Measurements from ENCODE around the gene SPOCD1. TPM values are rescaled to one million over a fixed set of nuclear protein-coding genes. Genes with fewer than 3 reads are reported as not detected.

Gene SPOCD1
- 0.21 TPM for total RNA-seq

DNA sequence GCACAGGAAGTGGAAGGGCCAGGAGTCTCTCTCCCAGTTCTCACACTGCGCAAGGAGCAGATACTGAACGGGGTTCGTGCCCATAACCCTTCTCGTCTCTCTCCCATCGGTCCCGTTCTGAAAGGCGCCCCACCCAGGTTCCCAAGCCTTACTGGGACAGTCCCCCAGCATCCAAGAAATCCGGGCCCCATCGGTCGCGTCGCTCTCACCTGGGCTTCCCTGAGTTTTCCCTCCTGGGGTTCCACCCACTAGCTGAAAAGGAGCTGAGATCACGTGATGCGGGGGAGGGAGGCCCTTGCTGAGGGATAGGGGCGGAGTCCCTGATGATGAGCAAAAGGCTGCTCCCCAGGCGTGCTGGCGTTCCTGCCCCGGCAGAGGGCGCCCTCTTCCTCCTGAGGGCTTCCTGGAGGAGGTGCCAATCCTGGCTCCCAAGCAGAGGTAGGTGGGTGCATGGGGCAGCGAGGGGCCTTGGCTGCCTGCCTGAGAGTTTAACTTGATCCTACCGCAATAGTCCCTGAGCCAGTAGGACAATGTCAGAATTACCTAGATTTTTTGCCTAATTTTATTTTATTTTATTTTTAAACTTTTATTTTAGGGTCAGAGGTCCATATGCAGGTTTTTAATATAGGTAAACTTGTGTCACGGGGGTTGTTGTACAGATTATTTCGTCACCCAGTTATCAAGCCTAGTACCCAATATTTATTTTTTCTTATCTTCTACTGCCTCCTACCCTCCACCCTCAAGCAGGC lies at the start of gene SPOCD1:
Gene SPOCD1, minus strand, starts transcription at position 271 of the 749 bp plus-strand sequence. CDS start 689 bp downstream, outside the sequence.
- peak; percentile 56 for DNase-seq

DNA sequence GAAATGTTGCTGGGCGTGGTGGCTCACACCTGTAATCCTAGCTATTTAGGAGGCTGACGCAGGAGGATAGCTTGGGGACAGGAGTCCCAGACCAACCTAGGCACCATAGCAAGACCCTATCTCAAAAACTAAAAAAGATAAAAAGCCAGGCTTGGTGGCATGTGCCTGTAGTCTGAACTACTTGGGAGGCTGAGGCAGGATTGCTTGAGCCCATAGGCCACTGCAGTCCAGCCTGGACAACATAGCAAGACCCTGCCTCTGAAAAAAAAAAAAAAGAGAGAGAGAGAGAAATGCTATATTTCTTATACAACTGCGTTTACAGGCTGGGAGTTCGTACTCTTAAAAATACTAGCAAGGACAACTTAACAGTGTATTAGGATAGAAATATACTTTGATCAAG lies 46.2 kb upstream of the SPOCD1 start:
- no peak for DNase-seq

DNA sequence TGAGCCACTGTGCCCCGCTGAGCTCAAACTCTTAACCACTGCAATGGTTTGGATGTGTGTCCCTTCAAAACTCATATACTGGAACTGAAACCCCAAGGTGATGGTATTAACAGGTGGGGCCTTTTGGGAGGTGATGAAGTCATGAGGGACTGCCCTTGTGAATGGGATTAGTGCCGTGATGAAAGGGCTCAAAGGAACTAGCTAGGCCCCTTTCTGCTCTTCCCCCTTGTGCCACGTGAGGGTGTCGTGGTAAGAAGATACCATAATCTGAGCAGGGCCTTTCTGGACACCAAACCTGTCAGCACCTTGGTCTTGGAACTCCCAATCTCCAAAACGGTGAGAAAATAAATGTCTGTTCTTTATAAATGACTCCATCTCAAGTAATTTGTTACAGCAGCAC lies 45.5 kb upstream of the SPOCD1 start:
- no peak for DNase-seq

DNA sequence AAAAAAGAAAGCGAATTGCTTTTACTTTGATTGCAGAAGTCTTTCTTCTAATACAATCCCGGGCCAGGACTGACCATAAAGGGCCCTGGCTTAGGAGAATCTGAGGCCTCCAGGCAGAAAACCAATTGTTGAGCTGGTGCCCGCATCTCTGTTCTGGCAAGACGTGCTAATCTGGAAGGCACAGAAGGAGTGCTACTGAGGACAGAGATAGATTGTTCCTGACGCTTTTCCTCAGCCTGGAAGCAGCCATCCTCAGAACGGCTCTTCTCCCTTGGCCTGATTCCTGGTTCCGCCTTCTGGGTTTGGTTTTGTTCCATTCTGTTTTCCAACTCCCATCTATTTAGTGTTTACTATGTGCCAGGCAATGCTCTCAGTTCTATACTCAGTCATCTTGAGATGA lies 44.8 kb upstream of the SPOCD1 start:
- no peak for DNase-seq

DNA sequence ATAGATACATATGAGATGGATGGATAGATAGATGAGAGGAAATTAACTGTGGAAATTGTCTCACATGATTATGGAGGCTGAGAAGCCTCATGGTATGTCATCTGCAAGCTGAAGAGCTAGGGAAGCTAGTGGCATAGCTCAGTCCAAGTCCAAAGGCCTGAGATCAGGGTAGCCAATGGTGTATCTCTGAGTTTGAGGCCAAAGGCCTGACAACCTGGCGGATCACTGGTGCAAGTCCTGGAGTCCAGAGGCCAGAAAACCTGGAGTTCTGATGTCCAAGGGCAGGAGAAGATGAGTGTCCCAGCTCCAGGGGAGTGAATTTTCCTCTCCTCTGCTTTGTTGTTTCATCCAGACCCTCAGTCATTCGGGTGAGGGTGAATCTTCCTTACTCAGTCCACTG lies 43.9 kb upstream of the SPOCD1 start:
- DNase-seq, result no peak

DNA sequence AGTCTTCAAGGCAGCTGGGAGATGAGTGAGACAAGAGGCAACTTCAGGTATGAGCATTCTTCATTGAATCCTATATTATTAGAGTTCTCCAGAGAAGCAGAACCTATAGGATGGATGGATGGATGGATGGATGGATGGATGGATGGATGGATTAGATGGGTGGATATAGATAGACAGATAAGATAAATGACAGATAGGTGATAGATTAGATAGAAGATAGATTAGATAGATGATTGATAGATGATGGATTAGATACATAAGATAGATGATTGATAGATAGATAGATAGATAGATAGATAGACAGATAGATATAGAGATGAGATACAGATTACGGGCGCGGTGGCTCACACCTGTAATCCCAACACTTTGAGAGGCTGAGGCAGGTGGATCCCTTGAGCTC lies 43.2 kb upstream of the SPOCD1 start:
- DNase-seq, result no peak

DNA sequence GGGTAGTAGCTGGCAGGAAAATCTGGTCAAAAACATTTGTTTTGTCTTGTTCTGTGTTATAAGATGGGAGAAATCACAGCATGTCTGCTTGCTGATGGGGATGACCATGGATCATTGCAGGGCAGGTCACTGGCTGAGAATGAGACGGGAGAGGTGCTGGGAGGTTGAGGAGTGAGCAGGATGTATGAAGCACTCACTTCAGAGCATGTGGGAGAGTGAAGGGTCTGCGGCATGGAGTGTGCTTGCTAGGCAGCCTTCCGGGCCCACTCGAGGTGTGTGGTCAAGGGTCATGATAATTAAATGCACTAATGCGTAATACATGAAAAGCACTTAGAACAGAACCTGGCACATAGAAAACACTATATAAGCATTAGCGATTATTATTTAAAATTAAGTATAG lies 42.0 kb upstream of the SPOCD1 start:
- DNase-seq, result no peak

DNA sequence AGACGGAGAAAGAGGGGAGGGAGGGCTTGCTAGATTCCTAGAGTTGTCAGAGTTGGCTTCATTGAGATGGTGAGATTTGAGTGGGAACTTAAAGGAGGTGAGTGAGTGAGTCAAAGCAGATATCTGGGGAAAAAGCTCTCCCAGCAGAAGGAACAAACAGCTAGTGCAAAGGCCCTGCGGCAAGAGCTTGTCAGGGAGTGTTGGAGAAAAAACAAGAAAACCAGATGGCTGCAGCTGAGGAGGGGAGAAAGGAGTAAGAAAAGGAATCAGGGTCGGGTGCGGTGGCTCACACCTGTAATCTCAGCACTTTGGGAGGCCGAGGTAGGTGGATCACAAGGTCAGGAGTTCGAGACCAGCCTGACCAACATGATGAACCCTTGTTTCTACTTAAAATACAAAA lies 40.3 kb upstream of the SPOCD1 start:
- DNase-seq, result no peak

DNA sequence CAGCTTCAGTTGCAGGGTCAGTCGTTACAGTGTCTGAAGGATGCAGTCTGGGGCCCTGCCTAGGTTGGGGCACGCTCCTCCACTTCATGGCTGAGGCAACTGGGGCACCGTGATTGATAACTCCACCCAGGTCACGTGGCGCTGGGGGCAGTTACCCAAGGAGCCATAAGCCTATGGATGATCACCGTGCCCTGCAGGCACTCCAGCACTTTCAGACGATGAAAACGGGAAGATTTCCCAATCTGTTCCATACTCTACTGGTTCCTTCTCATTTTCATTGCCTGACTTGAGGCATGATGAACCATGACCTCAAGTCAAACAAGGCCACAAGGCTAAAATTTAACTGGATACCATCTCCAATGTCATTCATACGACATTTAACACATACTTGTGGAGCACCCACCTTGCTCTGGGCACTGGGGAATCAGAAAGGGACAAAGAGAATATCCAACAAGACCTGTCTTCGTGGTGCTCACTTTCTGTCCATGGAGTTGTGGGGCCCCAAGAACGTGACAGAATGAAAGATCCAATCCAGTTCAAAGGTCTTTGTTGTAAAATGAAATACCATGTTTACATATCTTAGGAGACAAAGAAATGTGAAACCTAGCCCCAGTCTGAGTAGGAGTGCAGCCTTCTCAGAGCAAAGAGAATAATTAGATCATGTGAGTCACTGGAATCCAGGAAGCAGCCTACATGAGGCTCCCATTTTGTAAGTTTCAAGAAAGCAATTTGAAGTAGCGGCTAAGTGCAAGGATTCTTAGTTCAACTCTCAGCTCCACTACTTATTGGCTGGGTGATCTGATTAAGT lies 39.4 kb upstream of the SPOCD1 start:
- no peak for DNase-seq

DNA sequence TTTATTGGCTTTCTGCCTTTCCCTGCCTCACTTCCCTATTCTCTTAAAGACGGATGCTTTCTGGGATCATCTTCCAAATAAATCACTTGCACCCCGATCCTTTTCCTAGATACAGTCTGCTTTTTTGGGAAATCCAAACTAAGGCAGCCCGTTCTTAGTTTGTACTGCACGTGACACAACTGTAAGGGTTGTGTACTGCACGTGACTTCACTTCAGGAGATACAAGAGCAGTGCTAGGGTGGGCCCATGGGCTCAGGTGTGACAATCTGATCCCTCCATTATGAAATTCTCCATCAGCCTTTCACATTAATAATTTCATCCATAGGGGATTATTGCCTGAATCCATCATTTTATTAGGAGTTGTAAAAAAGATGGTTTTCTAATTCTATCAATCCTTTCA lies 33.8 kb upstream of the SPOCD1 start:
- no peak for DNase-seq

DNA sequence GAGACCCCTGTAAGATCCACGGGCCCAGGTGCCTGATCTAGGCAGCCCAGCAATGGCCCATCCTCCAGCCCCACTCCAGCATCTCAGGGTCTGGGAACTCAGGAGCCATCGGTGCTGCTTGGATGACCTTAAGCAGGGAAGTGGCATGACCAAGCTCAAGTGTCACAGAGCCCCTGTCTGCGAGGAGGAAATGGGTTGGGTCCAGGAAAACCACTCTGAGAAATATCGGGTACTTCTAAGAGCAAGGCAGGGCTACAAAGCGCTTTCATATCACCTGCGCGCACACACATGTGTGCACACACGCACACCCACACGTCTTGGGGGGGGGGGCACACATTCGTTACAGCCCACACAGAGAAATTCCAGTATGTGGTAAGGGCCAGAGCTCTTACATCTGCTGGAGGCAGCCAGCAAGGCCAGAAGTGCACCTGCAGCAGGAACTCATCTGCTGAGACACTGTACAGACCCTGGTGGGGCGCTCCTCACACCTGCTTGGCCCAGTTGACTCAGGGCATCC lies 32.6 kb upstream of the SPOCD1 start:
- no peak for DNase-seq

DNA sequence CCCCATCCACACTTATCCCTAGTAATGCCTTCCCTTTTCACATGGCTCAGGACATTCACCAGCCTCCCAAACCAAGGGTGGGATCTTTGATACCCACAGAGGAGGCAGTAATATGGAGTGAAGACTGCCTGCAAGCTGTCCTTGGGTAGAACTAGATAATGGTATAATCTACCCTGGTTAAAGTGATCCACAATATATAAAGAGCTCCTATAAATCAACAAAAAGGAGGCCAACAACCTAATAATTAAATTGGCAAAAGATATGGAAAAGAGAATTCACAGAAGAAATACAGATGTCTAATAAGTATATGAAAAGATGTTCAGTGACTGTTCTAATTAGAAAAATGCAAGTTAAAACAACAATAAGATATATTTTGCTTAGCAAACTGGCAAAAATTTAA lies 30.7 kb upstream of the SPOCD1 start:
- DNase-seq, result no peak

DNA sequence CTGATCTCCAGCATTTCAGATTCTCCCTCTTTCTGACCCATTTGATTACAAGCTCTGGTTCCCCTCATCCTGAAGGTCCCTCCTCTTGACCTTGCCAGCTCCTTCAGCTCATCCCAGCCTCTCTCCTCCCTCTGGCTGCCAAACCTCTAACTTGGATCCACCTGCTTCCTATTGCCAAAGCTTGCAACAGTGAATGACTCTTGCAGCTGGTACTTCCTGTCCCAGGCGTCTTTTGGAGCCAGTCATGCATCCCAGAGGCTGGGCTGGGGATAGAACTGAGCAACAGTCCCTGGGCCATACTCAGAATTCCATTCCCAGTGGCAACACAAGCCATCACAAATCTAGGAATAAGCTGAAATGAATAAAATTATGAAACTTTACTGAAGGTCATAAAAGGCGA lies 27.7 kb upstream of the SPOCD1 start:
- DNase-seq, result peak; percentile 32

DNA sequence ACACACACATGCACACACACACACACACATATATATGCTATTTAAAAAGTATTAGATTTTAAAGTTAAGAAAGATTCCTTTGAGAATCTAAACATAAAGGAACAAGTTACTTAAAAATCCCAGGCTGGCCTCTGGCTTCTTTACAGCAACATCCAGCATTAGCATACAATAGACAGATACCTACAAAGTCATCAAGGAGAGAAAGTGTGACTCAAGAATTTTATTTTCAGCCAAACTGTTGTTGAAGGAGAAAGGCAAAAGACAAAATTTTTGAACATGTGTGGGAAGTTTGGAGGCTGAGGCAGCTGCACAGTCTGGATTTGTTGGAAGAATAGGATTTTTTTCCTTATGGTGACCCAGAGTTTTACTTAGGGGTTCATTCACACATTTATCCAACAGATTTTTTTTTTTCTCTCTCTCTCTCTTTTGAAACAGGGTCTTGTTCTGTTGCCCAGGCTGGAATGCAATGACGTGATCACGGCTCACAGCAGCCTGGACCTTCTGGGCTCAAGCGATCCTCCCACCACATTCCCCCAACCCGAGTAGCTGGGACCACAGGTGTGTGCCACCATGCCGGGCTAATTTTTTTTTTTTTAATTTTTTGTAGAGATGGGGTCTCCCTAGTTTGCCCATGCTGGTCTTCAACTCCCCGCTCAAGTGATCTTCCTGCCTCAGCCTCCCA lies 24.0 kb upstream of the SPOCD1 start:
- no peak for DNase-seq

DNA sequence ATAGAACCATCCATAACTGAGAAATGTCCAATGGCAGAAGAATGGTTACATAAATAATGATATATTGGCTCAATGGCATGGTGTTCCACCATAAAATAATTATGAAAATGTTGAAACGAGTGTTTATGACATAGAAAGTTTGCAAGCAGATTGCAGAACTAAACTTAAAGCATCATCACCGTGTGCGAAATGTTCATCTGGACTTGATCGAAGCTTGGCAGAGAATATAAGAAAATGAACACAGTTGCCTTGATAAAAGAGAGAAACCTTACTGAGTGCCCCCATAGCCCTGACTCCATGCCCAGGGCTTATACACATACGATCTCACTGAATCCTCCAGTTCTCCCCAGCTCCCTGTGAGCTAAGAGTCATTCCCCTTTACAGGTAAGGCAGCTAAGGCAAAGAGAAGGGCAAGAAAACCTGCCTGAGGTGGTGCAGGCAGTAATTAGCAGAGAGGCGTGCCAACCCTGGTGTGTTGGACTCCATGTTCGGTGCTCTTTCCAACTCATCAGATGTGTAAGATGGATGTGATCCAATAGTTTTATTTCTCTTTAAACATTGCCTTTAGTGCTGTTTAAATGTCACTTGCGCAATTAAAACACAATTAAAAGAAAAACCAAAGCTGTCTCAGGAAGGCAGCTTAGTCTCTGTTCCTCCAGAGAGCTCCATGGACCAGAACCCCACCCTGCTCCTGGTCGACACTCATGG lies 21.8 kb upstream of the SPOCD1 start:
- DNase-seq, result no peak

DNA sequence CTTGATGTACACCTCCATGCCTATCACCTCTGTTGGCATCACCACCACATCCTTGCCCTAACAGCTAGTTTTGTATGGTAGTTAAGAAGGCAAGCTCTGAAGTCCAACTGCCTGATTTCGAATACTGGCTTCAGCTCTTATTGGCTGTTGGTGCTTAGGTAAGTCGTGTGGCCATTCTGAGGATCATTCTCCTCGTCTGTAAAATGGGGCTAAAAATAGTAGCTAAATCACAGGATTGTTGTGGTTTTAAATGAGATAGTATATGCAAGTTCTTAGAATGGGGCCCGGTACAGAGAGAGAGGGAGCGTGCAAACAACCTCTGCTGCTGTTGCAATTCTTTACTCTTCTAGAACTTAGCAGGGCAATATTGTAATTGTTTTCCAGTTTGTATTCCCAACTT lies 20.8 kb upstream of the SPOCD1 start:
- no peak for DNase-seq

DNA sequence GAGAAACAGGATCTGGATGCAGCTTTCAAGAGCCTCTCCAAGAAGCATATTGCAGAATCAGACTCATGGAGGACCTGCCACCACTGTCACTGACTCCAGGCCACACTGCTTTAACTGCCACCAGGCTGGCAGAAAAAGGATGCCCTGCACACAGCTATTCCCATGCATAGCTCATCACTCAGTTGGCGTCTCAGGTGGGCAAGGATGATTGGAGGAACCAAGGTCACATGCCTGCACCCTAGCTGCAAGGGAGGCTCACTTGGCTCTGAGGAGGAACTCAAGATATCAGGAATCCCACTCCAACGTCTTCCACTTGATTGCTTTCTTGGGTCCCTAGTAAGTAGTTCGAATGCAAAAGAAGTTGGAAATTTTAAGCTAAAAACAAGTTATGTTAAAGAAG lies 19.6 kb upstream of the SPOCD1 start:
- no peak for DNase-seq

DNA sequence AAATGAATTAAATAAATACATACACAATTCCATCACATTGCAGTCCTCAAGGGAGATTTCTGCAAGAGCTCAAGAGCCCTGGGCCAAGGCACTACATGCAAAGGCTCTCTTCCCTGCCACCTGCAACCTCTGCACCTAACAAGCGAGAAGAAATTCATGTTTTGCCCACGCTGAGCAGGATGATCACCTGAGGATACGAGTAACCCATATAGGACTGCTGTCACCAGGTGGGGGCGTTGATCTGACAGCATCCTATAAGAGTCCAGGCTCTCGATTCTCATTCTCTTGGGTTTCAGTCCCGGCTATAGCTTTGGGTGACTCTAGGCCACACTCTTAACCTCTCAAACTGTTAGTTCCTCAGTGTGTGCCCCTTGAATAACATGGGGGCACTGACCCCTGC lies 18.7 kb upstream of the SPOCD1 start:
- DNase-seq, result no peak

DNA sequence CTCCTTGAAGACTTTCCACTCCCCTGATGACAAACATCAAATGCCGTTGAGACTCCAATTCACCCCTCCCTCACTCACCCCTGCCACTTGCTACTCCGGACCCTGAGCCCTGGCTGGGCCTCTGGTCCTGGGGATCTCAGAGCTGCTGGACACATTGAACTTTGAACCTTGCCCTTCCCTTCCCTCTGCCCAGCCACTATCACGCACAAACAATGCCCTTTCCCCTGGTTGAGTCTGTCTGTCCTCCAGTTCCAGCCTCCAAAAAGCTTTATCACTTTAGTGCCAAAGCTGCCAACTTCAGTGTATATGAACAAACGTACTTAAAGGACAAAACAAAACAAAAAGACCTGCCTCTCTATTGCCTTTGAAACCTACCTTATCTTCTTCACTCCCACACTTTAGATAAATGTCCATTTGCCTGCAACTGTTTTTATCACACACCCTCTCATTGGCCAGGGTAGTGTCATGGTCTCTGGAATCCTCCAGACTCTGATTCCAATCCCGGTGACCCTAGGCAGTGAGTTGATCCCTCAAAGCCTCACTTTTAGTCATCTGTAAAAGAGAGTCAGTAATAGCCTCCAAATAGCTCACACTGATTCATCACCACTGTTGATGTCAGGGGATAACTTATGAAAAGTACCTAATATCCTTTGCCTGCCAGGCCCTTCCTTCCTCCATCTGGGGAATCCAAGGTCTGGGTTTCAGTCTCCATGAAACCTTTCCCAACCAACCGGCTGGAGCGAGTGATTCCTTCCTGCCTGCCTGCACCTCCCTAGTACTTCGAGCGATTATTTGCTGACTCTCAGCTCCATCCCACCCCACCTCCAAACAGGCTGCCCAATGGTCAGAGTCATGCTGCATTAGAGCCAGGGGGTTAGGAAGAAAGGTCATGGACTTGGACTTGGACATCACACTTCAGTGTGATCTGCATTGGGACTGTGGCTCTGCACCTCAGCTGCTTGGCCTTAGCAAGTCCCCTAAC lies 15.9 kb upstream of the SPOCD1 start:
- no peak for DNase-seq

DNA sequence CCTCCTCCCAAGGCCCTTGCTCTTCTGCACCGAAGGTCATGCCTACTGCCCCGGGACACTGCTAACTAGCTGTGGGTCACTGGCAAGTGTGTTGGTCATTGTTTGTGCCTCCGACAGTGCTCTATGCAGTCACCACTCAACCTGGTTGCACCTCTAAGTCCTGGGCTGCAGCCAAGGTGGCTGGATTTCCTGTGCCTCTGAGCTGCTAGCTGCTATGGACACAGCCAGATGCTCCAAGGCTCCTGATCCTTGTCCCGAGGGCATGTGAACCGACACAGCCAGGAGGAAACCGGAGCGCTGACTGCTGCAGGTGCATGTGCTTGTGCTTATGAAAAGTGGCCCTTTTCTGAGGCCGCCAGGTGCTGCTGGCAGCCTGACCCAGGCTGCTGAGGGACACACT lies 14.7 kb upstream of the SPOCD1 start:
- no peak for DNase-seq

DNA sequence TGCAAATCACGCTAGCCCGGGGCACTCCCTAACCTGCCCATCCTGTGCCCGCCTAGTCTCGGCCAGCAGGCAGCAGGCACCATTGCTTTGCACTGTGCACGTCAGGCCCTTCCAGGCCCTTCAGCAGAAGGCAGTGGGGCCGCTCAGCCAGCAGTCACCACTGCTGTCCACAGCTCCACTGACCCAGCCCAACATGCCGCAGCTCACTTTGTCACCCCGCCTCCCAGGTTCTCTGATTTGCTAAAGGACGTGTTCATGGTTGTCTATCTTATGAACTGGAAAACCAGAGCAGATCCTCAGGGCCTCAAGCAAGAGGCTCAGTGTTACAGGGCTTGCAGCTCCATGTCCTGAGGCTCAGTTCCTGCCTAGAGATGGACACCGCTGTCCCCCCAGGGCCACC lies 14.2 kb upstream of the SPOCD1 start:
- DNase-seq, result no peak

Data from tongue (tissue), 2 donors.